IMR-90 (cell line): ENCODE measurements around the gene TSPAN1. TPM values are rescaled to one million over a fixed set of nuclear protein-coding genes. Genes with fewer than 3 reads are reported as not detected.

Experiments
- ATAC-seq: fragments of 200-7000 bp; cut with Tn5 transposase; 2 replicates; pipeline ENCODE4 v1.9.1; 2020; ENCODE audit warnings: low read depth, mild to moderate bottlenecking, moderate library complexity
- BruUV-seq: library from RNA; stranded (reverse); fragments of 400-500 nt; replicated peaks from 2 replicates; lab custom pipeline; 2021; lab: Mats Ljungman, UMichigan
- CTCF ChIA-PET: fragments of 300-600 bp; formaldehyde crosslinking; extraction: SDS; loops from one replicate; lab custom pipeline; 2021; ENCODE audit warnings: antibody characterized with exemption; lab: Yijun Ruan, JAX
- POLR2A ChIA-PET: fragments of 300-600 bp; sonication (Branson Sonifier 250); formaldehyde crosslinking; loops from one replicate; lab custom pipeline; 2022; ENCODE audit warnings: antibody characterized with exemption; ENCODE audit not compliant: unreplicated experiment; lab: Charles Lee
- DNase-seq: peaks from one replicate; pipeline ENCODE4 v3.0.0; 2013
- H2AFZ ChIP-seq: replicated peaks from 2 replicates; pipeline ENCODE3; 2013; ENCODE audit warnings: low read length, mild to moderate bottlenecking; ENCODE audit not compliant: poor library complexity
- H2AK5ac ChIP-seq: 2 replicates; pipeline ENCODE4 v1.6.1; 2013; ENCODE audit warnings: low read depth, low read length, inconsistent platforms
- H2AK9ac ChIP-seq: replicated peaks from 2 replicates; pipeline ENCODE3; 2013; ENCODE audit warnings: mild to moderate bottlenecking, low read depth, low read length, moderate library complexity; ENCODE audit not compliant: poor library complexity
- H2BK120ac ChIP-seq: 2 replicates; pipeline ENCODE4 v1.6.1; 2013; ENCODE audit warnings: low read depth, low read length, inconsistent platforms
- H2BK15ac ChIP-seq: 3 replicates; pipeline ENCODE4 v1.6.1; 2013; ENCODE audit warnings: low read depth, low read length, inconsistent platforms
- H2BK20ac ChIP-seq: 2 replicates; pipeline ENCODE4 v1.6.1; 2013; ENCODE audit warnings: low read depth, mild to moderate bottlenecking, inconsistent platforms, low read length, moderate library complexity
- H2BK5ac ChIP-seq: 2 replicates; pipeline ENCODE4 v1.6.1; 2013; ENCODE audit warnings: mild to moderate bottlenecking, low read depth, low read length, inconsistent platforms; ENCODE audit not compliant: poor library complexity, severe bottlenecking
- H3K14ac ChIP-seq: replicated peaks from 2 replicates; pipeline ENCODE4 v1.6.1; 2013; ENCODE audit warnings: low read depth, low read length, inconsistent platforms
- H3K18ac ChIP-seq: 2 replicates; pipeline ENCODE4 v1.6.1; 2013; ENCODE audit warnings: low read depth, low read length, control low read depth
- H3K23ac ChIP-seq: 2 replicates; pipeline ENCODE4 v1.6.1; 2013; ENCODE audit warnings: low read depth, low read length, inconsistent platforms
- H3K27ac ChIP-seq: 2 replicates; pipeline ENCODE4 v1.5.1; 2013; ENCODE audit warnings: mild to moderate bottlenecking, control low read depth, low read length; ENCODE audit not compliant: insufficient read depth
- H3K27me3 ChIP-seq: 2 replicates; pipeline ENCODE4 v1.6.1; 2013; ENCODE audit warnings: low read length; ENCODE audit not compliant: control insufficient read depth, insufficient read depth
- H3K36me3 ChIP-seq: 2 replicates; pipeline ENCODE4 v1.6.1; 2013; ENCODE audit warnings: low read length, mixed read lengths; ENCODE audit not compliant: control insufficient read depth, insufficient read depth
- H3K4ac ChIP-seq: 2 replicates; pipeline ENCODE4 v1.6.1; 2013; ENCODE audit warnings: low read depth, low read length, inconsistent platforms
- H3K4me1 ChIP-seq: 2 replicates; pipeline ENCODE4 v1.6.1; 2013; ENCODE audit warnings: low read length, mixed read lengths; ENCODE audit not compliant: control insufficient read depth, insufficient read depth
- H3K4me2 ChIP-seq: 2 replicates; pipeline ENCODE4 v1.6.1; 2013; ENCODE audit warnings: low read depth, mild to moderate bottlenecking, control low read depth, low read length, moderate library complexity
- H3K4me3 ChIP-seq: 2 replicates; pipeline ENCODE4 v1.5.1; 2013; ENCODE audit warnings: low read depth, mild to moderate bottlenecking, control low read depth, low read length, moderate library complexity; ENCODE audit not compliant: insufficient read depth
- H3K56ac ChIP-seq: 2 replicates; pipeline ENCODE4 v1.6.1; 2013; ENCODE audit warnings: low read length, inconsistent platforms; ENCODE audit not compliant: insufficient read depth; ENCODE audit errors: extremely low read depth
- H3K79me1 ChIP-seq, 2 experiments: 2 replicates each; pipeline ENCODE4 v1.6.1; 2013; ENCODE audit warnings: low read length in 2 of 2, inconsistent platforms in 1 of 2, low read depth in 1 of 2
- H3K9ac ChIP-seq: 2 replicates; pipeline ENCODE4 v1.6.1; 2013; ENCODE audit warnings: low read depth, low read length, control low read depth
- H3K9me1 ChIP-seq: 2 replicates; pipeline ENCODE4 v1.6.1; 2013; ENCODE audit warnings: low read length, inconsistent platforms; ENCODE audit not compliant: insufficient read depth
- H3K9me3 ChIP-seq: 2 replicates; pipeline ENCODE4 v1.6.1; 2013; ENCODE audit warnings: low read length; ENCODE audit not compliant: control insufficient read depth, insufficient read depth
- H4K20me1 ChIP-seq: 2 replicates; pipeline ENCODE4 v1.6.1; 2013; ENCODE audit warnings: low read length, inconsistent platforms; ENCODE audit not compliant: insufficient read depth
- H4K5ac ChIP-seq: 2 replicates; pipeline ENCODE4 v1.6.1; 2013; ENCODE audit warnings: mild to moderate bottlenecking, low read depth, low read length, control low read depth
- H4K8ac ChIP-seq, 2 experiments: 2 replicates each; pipeline ENCODE4 v1.6.1; 2013; ENCODE audit warnings: low read depth in 2 of 2, low read length in 2 of 2, control low read depth in 1 of 2, inconsistent platforms in 1 of 2
- H4K91ac ChIP-seq: 2 replicates; pipeline ENCODE4 v1.6.1; 2013; ENCODE audit warnings: low read depth, low read length, inconsistent platforms; ENCODE audit not compliant: insufficient read depth
- BHLHE40 ChIP-seq: fragments of 150-350 bp; IDR thresholded peaks from 2 replicates; pipeline ENCODE4 v1.6.1; 2016; ENCODE audit warnings: mild to moderate bottlenecking, low read depth, low read length
- CEBPB ChIP-seq: IDR thresholded peaks from 2 replicates; pipeline ENCODE4 v1.6.1; 2012; ENCODE audit warnings: low read depth, low read length, improper control_type of control experiment
- CHD1 ChIP-seq: IDR thresholded peaks from 2 replicates; pipeline ENCODE4 v1.6.1; 2012; ENCODE audit warnings: low read depth, low read length, improper control_type of control experiment
- CTCF ChIP-seq: conservative IDR thresholded peaks from 2 replicates; pipeline ENCODE4 v1.5.1; 2012; ENCODE audit warnings: mild to moderate bottlenecking, low read depth, low read length, improper control_type of control experiment
- ELK1 ChIP-seq: fragments of 150-350 bp; IDR thresholded peaks from 2 replicates; pipeline ENCODE4 v1.6.1; 2016; ENCODE audit warnings: low read depth, mild to moderate bottlenecking, low read length, moderate library complexity, borderline replicate concordance
- FOS ChIP-seq: fragments of 150-350 bp; IDR thresholded peaks from 2 replicates; pipeline ENCODE4 v1.6.1; 2016; ENCODE audit warnings: low read depth, low read length
- MAFK ChIP-seq: IDR thresholded peaks from 2 replicates; pipeline ENCODE4 v1.6.1; 2012; ENCODE audit warnings: low read depth, low read length, improper control_type of control experiment
- MAZ ChIP-seq: IDR thresholded peaks from 2 replicates; pipeline ENCODE4 v1.6.1; 2012; ENCODE audit warnings: low read depth, mild to moderate bottlenecking, low read length, improper control_type of control experiment, moderate library complexity, borderline replicate concordance
- MXI1 ChIP-seq: IDR thresholded peaks from 2 replicates; pipeline ENCODE4 v1.6.1; 2012; ENCODE audit warnings: low read depth, mild to moderate bottlenecking, low read length, moderate library complexity, borderline replicate concordance
- NFE2L2 ChIP-seq: fragments of 150-350 bp; IDR thresholded peaks from 2 replicates; pipeline ENCODE4 v1.6.1; 2016; ENCODE audit warnings: low read depth, mild to moderate bottlenecking, low read length
- POLR2A ChIP-seq: IDR thresholded peaks from 2 replicates; pipeline ENCODE4 v1.6.1; 2012; ENCODE audit warnings: mild to moderate bottlenecking, low read depth, low read length
- RAD21 ChIP-seq: IDR thresholded peaks from 2 replicates; pipeline ENCODE4 v1.6.1; 2012; ENCODE audit warnings: low read length, improper control_type of control experiment
- RCOR1 ChIP-seq: IDR thresholded peaks from 2 replicates; pipeline ENCODE4 v1.6.1; 2012; ENCODE audit warnings: mild to moderate bottlenecking, low read length, improper control_type of control experiment; ENCODE audit not compliant: insufficient replicate concordance
- RFX5 ChIP-seq: IDR thresholded peaks from 2 replicates; pipeline ENCODE4 v1.8.0; 2012; ENCODE audit warnings: low read depth, mild to moderate bottlenecking, low read length, moderate library complexity
- SMC3 ChIP-seq: fragments of 150-350 bp; IDR thresholded peaks from 2 replicates; pipeline ENCODE4 v1.6.1; 2016; ENCODE audit warnings: low read depth, mild to moderate bottlenecking, antibody characterized with exemption, low read length, moderate library complexity
- USF2 ChIP-seq: fragments of 150-350 bp; IDR thresholded peaks from 2 replicates; pipeline ENCODE4 v1.6.1; 2017; ENCODE audit warnings: mild to moderate bottlenecking, antibody characterized with exemption, low read length, low read depth
- WGBS, 2 experiments: methylation state at CpG; one replicate each; pipeline versions ENCODE4 v1.1.5 to v1.1.7; 2013; ENCODE audit warnings: missing lambda C conversion rate in 2 of 2; ENCODE audit not compliant: insufficient read length in 1 of 2; ENCODE audit errors: extremely low coverage in 2 of 2; 5-methylcytosine and 5-hydroxymethylcytosine counted together
- dilution Hi-C: fragments of 300-500 bp; cut with HindIII; formaldehyde crosslinking; loops from one replicate; pipeline ENCODE4 v1.14.3; 2018; ENCODE audit warnings: low sequenced_read_pairs; ENCODE audit not compliant: unreplicated experiment
- in situ Hi-C: fragments of 300-500 bp; cut with MboI; formaldehyde crosslinking; loops from 3 replicates; pipeline ENCODE4 v1.14.3; 2019; ENCODE audit warnings: low sequenced_read_pairs, inconsistent platforms, mixed read lengths
- intact Hi-C: fragments of 100-400 bp; cut with micrococcal nuclease; formaldehyde crosslinking; loops from 2 replicates; pipeline ENCODE4 v1.10.0; 2022
- polyA plus RNA-seq, 3 experiments: library from polyadenylated mRNA; depleted of rRNA; stranded (reverse); fragments of >200 nt; gene quantifications; 2 replicates each; pipeline ENCODE4 v1.2.3, GENCODE V29; 2012; ENCODE audit warnings: low replicate concordance in 1 of 3
- total RNA-seq: library from RNA; depleted of rRNA; stranded (reverse); fragments of >200 nt; gene quantifications from 2 replicates; pipeline ENCODE4 v1.2.3, GENCODE V29; 2012

TSPAN1 gene
- total and polyA plus RNA-seq, 2 of the 4 experiments (the other 2 are of a cell fraction): 0.18 to 0.82 TPM

GRCh38 chr1:46175243-46175642 is 356 bp downstream of the TSPAN1 start:
- CTCF ChIA-PET: no interaction called here
- intact Hi-C loops: loop anchor here (5.0 kb wide), 2 partner anchors 118 to 293 kb away; no protein-coding TSS in a partner anchor
- Histone ChIP-seq H3K4me1 (peaks cover 5% of the 10 kb centered on the region), H3K9me3 (no peaks in the 10 kb centered on the region), H2BK15ac (no peak overlapping the region), H4K5ac (no peak overlapping the region), H3K27me3 (peaks cover 4% of the 10 kb centered on the region; the same call in 1 of the 2 replicates), H3K23ac (no peak overlapping the region; the same call in 1 of the 2 replicates), H4K91ac (no peak overlapping the region), H4K20me1 (no peaks in the 10 kb centered on the region), H2BK5ac (no peak overlapping the region), H2AK9ac (no peak overlapping the region), H2AFZ (peak overlapping the region; percentile 68), H3K36me3 (no peaks in the 10 kb centered on the region), H2AK5ac (no peak overlapping the region), H3K79me1 (no peaks in the 10 kb centered on the region), H3K9me1 (peaks cover 9% of the 10 kb centered on the region), H3K56ac (no peak overlapping the region), H3K4me2 (no peak overlapping the region), H3K14ac (no peak overlapping the region), H4K8ac (no peak overlapping the region), H3K27ac (no peak overlapping the region), H2BK20ac (no peak overlapping the region), H2BK120ac (0 out of 2 replicates have a peak overlapping the region, but pooled peaks have one; percentile 22), H3K18ac (no peak overlapping the region), H3K4ac (no peak overlapping the region; the same call in 1 of the 2 replicates), H3K9ac (no peak overlapping the region), H3K4me3 (no peak overlapping the region)
- dilution Hi-C loops: loop anchor here (25.0 kb wide), 1 partner anchor 138 kb away; no protein-coding TSS in a partner anchor
- in situ Hi-C loops: loop anchor here (5.0 kb wide), 1 partner anchor 138 kb away; no protein-coding TSS in a partner anchor
- DNase-seq (no peak), ATAC-seq (no peak)
- TF ChIP-seq FOS (no peak), ELK1 (no peak), POLR2A (no peak), MAZ (no peak), RCOR1 (no peak), MXI1 (no peak), CEBPB (no peak), CHD1 (no peak), NFE2L2 (no peak), MAFK (no peak), RFX5 (no peak), CTCF (no peak), BHLHE40 (no peak), SMC3 (no peak), RAD21 (no peak), USF2 (no peak)
- WGBS, 2 experiments: no CpG with 5 or more reads among the region's 3 CpGs
- no TSS peak for BruUV-seq
- POLR2A ChIA-PET: no interaction called here
